ENCODE data around the gene ATXN2.
"Not testable (repeated sequence)": the region's sequence is repeated elsewhere in the genome, so short reads cannot be mapped to it uniquely, and the experiment has no call there.

The ATXN2 gene

DNA sequence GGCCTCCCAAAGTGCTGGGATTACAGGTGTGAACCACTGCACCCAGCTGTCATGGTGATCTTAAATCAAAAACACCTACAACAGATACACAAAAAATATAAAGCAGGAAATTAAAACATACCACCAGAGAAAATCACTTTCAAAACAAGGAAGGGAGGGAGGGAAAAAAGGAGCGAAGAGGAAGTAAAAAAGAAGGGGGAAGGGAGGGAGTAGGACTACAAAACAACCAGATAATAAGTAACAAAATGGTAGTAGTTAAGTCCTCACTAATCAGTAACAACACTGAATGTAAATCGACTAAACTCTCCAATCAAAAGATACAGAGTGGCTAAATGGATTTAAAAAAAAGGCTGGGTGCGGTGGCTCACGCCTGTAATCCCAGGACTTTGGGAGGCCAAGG lies 104.4 kb downstream of the ATXN2 start:
- no peak for DNase-seq

DNA sequence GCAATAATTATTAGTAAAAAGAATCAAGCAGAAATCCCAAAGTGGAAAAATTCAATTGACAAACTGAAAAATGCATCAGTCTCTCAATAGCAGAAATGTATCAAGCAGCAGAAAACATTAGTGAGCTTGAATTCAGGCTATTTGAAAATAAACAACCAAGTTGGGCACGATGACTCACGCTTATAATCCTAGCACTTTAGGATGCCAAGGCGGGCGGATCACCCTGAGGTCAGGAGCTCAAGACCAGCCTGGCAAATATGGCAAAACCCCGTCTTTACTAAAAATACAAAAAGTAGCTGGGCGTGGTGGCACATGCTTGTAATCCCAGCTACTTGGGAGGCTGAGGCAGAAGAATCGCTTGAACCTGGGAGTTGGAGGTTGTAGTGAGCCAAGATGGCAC lies 106.1 kb downstream of the ATXN2 start:
- DNase-seq, result not testable (repeated sequence)

DNA sequence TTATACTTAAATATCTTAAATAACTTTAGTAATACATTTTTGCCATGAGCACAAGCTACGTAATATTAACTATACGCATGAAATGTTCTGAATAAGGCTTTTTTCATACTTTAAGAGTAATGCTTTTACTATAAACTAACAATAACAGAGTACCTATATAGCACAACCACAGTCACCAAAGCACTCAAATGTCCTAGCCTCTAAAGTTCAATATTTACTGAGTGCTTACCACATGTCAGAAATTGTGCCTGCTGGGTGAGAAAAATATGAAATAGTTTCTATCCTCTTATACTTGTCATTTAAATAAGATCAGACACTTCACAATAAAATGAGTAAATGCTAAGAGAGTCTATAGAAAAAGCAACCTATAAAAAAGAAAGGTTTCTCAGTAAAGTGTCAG lies 110.3 kb downstream of the ATXN2 start:
- DNase-seq, result no peak

DNA sequence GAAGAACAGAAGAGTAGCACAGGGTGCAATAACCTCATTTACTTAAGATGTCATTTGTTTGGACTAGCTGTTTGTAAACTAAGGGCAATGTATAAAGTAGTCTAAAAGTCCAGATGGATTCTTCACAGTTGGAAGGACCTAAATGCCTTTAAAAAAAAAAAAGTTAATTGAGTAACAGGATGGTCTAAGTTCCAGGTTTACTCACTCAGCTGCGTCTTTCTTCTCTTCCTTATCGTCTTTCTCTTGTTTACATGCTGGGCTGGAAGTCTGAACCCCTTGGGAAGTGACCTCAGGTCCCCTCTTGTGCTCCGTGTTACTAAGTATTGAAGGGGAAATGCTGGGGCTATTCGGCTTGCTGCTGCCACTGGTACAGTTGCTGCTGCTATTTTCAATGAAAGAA lies 110.8 kb downstream of the ATXN2 start:
- DNase-seq, result no peak

DNA sequence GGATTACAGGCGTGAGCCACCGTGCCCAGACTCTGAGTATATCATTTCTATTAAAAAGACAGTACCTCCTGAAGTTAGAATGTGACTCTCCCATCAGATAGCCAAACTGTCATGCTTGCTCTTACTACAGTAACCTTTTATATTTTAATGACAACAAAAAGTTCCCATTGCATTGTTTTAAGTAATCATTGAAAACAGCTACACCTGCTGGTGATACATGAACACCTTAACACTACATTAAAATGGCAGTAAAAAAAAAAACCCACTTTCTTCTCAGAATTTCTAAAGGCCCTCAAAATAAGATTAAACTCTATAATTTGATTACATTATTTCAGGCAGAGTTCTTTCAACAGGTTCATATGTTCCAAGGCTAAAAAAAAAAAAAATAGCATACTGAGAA lies 116.7 kb downstream of the ATXN2 start:
- DNase-seq, result no peak

DNA sequence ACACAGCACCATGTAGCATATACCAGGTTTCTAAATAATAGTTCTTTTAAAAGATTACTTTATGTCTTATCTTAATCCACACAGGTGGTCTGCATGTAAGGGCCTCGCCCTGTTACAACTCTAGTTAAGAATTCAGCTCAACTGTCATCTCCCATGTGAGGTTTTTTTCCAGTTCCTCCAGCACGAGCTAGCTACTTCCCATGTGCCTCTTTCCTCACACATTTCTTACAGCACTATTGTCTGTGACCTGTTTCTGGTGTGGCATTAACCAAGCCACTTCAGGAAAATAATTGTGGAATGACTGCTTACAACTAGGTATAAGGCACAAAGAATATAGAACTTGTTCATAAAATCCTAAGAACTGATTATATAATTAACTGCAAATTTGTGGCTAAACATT lies 127.9 kb downstream of the ATXN2 start:
- DNase-seq, result no peak

DNA sequence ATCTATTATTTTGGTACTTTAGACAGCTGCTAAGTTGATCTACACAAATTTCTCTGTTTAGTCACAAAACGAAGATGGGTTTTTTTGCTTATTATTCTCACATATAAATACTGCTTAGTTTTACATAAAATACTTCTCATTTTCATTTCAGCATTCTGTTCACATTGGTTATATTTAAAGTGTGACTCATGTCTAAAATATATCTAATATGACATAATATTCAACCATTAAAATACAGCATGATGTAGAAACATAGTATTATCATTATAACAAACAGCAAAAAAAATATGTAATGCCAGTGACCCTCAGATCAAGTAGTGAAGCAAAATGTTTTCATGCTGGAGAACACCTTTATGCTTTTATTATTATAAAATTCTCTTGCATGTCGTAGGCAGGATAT lies 129.7 kb downstream of the ATXN2 start:
- DNase-seq, result no peak

DNA sequence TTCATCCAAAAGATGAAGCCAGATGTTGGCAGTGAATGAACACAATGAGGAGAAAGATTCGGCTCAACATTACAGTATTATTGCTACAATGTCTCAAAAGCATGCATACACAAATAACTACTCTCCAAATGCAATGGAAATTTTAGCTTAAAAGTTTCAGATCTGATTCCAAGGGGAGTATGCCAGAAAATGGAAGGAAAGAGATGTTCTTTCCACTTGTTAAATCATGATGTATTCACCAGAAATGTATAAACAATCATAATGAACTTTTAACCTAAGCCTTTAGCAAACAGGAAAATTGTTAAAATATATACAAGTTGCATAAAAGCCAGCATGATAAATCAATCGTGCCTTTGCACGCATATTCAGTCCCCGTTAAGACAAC lies 131.3 kb downstream of the ATXN2 start:
- DNase-seq, result no peak

DNA sequence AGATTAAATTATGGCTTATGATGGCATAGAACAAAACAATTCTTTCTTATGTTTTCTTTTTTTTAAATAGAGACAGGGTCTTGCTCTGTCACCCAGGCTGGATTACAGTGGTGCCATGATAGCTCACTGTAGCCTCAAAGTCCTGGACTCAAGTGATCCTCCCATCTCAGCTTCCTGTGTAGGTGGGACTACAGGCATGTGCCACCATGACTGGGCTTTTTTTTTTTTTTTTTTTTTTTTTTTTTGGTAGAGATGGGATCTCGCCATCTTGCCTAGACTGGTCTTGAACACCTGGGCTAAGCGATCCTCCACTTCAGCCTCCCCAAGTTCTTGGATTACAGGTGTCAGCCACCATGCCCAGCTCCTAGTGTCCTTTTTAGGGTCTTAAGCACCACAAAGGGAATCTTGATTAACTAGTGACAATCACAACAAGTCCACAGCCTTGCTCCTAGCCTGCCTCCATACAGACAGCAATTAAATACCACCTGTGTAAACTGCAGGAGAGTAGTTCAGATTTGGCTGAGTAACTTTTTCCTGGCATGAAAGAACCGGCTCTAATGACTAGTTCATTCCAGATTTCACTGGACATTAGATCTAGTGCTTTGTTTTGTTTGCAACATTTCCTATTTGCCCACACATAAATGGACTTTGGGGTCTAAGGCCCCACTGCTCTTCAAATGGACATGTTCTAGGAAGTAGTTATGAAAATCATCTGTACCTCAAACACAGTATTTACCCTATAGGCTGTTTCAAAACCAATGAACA lies 131.8 kb downstream of the ATXN2 start:
- DNase-seq, result no peak

DNA sequence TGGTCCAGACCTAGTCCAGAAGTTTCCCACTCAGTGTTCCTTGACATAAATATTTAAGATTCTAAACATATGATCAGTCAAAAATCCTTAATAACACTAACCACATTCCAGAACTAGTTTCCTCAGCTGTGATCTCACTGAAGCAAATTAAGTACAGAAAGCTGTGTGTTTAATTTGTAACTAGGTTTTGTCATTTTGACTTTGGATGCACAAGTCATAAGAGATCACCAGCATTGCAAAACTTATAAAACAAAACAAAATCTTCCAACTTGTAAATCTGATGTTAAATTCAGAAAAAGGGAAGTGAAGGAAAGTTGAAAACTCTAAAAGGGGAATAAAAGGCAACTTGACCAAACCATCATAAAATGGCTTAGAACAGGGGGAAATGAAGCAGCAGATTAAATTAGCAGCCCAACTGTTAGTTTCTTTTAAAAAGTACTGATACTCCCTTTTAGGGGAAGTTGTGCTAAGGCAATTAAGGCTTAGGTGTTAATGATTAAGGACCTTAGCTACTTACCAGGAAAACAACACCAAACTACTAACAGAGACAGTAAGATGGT lies 136.8 kb downstream of the ATXN2 start:
- no peak for DNase-seq

DNA sequence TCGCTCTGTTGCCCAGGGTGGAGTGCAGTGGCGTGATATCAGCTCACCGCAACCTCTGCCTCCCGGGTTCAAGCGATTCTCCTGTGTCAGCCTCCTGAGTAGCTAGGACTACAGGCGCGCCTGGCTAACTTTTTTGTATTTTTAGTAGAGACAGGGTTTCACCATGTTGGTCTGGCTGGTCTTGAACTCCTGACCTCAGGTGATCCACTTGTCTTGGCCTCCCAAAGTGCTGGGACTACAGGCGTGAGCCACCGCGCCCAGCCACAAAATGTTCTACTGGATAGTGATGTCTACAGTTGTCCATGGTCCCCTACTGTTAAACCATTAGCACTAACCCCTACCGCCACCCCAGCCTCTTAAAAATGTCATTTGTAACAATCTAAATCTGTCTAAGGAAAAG lies 139.0 kb downstream of the ATXN2 start:
- not testable (repeated sequence) for DNase-seq

DNA sequence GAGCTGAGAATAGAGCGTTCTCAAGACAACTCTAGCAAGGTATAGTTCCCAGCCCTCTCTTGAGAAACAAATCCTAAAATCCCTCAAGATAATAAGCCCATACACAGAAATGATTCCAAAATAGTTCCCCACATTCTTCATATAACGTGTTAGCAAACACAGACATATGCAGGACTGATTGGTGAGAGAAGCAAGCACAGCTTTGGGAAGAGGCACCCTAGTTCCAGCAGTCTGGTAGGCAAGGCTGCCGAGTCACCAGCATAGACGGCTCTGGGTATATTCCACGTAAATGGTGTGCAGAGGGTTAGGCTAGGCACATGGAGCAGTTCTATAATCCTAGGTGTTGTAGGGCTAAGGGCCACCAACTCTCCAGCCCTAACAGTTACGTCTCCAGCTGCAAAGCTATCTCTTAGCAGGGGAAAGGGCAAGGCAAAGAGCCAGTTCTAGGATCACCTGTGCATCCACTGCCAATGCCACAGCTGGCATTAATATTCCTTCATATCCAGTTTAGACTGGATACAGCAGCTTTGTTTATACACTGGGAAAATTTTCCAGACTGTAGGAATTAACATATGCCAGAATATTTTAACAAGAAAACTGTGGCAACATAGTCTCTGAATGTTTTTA lies 140.5 kb downstream of the ATXN2 start:
- DNase-seq, result no peak

DNA sequence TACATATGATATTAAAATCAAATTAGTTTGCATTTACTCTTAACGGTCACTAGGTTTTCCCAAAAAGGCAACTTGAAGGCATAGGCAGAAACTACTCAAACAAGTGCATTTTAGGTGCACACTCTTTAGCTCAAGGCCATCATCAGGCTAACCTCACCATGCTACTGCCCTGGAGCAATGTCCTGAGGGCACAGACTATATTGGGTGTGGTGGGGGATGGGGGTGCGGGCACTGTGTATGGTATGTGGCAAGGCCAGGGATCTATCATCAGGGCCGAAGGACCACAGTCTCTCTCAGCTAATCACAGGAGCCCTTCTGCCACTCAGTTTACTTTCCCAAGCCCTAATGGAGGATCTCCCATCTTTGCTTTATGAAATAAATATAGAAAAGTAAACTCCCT lies 141.5 kb downstream of the ATXN2 start:
- no peak for DNase-seq

DNA sequence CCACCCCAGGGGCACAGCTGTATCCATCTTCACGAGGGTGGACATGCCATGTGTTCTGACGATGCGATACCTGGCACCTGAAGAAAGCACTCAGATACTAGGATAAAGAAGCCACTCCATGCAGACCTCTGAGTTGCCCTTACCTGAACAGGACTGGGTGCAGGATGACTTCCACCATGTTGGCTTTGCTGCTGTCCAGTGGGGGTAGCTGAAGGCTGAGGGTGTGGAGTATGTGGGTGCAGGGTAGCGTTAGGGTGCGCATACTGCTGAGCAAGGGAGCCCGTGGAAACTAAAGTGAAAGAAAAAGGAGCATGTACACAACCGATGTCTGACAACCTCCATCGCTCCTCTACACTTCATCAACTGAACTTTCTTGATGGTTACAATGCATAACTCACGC lies 142.0 kb downstream of the ATXN2 start:
- no peak for DNase-seq

DNA sequence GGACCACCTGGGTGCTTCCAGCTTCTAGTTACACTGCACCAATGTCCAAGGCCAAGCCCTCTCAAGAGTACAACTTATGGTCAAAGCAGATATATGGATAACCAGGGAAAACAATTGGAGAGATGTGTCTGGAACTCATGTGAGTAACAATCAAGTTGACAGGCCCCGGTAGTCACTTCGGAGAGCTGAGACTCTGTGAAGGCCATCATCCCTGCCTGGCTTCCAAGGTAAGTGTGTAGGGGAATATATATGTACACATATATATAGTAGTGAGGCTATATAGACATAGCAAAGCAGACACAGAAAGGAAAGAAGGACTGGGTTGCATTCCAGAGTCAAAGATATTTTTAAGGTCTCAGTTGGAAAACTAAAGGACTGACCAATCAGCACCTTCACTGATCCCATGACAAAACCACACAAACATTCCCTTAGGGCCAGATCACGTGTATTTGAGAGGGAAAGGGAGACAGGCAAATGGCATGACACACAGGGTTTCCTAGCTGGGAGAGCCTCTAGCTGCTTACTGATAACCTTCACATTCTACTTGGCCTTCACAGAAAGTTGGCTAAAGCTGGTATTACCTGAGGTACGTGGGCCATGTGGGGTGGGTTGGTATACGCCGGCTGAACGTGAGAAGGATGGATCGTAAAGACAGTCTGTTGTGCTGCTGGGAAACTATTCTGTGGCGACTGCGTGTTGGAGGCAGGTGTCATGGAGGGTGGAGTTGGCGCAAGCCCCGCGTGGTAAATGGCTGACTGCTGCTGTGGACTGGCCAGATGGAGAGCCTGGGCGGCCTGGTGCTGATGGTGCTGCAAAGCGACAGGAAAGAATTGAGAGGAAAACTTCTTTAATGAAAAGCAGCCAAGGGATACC lies 143.4 kb downstream of the ATXN2 start:
- no peak for DNase-seq

DNA sequence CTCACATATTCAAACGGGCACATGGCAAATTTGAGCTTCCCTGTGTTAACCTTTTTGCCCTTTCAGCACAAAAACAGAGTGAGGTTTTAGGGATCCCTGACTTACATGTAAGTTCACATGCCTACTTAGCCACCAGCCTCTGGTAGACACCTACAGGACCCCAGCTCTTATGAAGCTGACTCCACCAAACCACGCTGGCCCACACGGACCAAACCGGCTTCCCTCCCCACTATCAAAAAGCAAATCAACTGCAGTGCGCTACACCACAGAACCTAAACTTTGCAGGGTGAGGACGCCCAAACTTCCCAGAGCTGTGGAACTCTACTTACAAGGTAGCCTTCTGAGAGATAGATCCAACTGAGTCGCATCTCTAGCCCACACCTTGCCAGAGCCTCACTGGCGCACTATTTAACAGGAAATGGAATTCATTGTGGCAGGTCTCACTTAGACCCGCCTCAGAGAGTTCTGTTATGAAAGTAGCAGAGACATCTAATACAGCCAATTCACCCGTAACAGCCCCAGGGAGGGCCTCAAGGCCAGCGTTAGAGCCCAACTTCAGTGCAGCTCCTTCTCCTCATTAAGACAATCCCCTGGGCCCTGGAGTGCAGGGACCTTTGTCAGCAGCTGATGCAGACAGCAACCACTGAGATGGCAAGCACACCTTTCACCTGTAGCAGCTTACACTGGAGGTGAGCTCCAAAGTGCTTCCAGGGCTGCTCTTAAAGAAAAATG lies 144.2 kb downstream of the ATXN2 start:
- no peak for DNase-seq

DNA sequence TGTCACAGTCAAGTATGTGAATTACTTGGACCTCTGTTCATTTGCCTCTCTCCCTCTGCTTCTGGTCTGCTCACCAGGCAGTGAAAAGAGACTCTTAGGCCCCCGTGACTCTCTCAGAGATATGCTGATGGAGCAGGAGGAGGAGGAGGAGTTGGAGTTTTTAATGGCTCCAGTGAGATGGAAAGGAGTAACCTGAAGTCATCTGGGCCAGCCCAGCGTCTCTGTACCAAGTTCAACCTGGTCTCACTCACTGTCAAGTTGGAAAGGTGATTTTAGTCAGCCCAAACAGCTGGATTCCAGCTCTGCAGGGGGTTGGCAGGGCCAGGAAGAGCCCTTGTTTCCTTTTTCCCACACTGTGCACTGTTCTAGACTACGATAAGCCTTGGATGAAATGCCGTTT lies 144.8 kb downstream of the ATXN2 start:
- no peak for DNase-seq

DNA sequence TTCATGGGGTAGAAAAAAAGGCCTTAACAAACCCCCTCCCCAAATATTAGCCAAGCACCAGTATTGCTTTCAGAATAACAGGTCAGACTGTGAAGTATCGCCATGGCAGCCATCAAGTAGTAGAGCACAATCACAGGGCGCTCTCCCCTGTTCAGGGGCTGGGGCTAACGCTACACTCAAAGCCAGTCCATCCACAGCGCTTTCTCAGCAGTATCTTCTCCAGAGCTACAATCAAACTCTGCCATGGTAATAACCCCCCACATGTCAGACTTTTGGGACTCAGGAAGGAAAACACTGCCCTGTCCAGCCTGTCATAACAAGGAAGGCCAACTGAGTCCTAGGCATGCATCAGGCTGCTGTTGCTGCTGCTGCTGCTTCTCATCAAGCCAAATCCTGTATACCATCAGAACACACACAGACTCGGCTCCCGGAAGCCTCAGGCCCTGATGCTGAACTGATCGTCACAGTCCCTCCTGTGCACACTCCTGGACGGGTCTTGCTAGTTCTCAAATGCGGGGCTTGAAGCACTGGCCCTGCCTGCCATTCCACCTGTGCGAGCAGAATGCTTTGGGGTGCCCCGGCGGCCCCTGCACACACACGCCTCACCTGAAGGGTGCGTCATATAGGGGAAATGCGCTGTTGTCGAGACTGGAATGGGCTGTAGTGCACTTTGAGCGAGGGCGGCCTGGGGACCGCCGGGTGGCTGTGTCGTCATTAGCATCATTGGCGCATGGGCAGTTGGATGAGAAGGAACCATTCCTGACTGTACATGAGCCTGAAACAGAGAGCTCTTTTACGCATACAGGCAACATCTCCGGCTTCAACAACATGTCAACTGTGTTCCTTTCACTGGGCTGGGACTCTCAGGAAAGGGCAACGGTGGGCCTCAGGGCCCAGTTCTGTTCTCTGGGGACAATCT lies 145.8 kb downstream of the ATXN2 start:
- no peak for DNase-seq

DNA sequence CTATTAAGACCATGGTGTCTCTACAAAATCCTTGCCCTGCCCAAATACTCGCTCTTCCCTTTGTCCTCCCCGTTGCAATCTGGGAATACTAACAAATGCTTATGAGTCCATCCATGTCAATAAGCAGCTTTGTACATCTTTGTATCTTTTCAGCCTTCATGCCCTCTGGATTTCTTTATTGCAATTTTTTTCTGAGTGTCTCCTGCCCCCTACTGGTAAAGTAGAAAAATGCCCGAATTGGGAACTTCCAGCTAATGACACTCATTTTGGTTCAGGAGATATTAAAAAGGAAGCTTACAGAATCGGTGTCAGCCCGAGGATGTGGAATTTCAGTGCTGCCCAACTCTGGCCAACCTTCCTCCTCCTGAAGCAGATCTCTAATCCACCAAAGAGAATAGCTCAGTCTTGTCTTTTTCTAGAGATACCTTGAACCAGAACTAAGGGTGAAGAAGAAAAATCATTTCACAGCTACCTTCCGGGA lies 147.4 kb downstream of the ATXN2 start:
- DNase-seq, result no peak

DNA sequence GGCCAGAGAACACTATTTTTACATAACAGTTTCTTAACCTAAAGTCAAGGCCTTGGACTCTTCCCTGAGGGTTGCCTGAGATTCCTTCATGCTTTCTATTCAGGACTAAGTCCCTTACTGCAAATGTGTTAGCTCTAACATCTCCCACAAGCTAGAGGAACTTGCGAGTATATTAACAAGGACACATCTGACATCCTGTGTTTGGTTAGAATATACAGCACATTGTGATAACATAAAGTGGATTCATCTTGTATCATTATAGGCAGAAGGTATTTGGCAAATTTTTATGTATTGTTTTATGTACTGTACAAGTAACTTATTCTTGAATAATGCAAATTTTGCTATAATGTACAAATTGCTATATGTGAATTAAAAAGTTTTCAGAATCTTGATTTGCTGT lies 147.9 kb downstream of the ATXN2 start:
- no peak for DNase-seq

DNA sequence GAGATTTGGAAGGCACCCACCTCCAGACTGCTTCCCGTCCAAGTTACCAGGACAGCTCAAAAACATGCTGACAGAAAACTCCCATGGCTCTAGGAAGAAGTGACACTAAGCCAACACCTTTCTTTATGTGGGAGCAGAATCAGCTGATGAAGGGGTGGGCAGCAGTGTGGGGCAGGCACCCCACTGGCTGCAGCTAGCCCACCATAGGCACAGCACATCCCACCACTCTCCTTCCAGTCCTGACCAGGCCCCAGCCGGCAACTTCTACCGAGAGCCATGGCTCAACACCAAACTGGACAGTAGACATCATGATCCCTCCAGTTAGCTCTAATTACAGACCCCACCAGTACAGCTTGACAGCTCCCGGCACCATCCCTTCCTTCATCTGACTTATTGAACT lies 148.4 kb downstream of the ATXN2 start:
- no peak for DNase-seq
